K562 (cell line): ENCODE data around the gene ITGA2B. TPM values are rescaled to one million over a fixed set of nuclear protein-coding genes. Genes with fewer than 3 reads are reported as not detected.

Experiments
- CTBP1 ChIP-seq: fragments of 450-650 bp; IDR thresholded peaks from 2 replicates; pipeline ENCODE4 v1.6.1; 2016; ENCODE audit warnings: borderline replicate concordance
- ELF4 ChIP-seq: fragments of 450-650 bp; formaldehyde crosslinking; IDR thresholded peaks from 2 replicates; pipeline ENCODE4 v1.4.0; 2022; ENCODE audit warnings: missing genetic modification characterization
- FIP1L1 ChIP-seq: fragments of 200-400 bp; formaldehyde crosslinking; IDR thresholded peaks from 2 replicates; pipeline ENCODE4 v1.6.1; 2018; ENCODE audit warnings: mild to moderate bottlenecking, low read depth, low read length; ENCODE audit not compliant: poor library complexity, severe bottlenecking
- JUNB ChIP-seq: fragments of 450-650 bp; formaldehyde crosslinking; conservative IDR thresholded peaks from 2 replicates; pipeline ENCODE4 v1.4.0; 2020; ENCODE audit warnings: mild to moderate bottlenecking
- MXD1 ChIP-seq: fragments of 250-450 bp; sonication (Bioruptor Pico); IDR thresholded peaks from 2 replicates; pipeline ENCODE4 v1.8.0; 2021; ENCODE audit warnings: borderline replicate concordance, mild to moderate bottlenecking, moderate library complexity; ENCODE audit not compliant: poor library complexity, severe bottlenecking
- NELFE ChIP-seq: IDR thresholded peaks from 2 replicates; pipeline ENCODE4 v1.6.1; 2011; ENCODE audit warnings: mild to moderate bottlenecking; ENCODE audit not compliant: insufficient read depth, insufficient read length
- NFYB ChIP-seq: IDR thresholded peaks from 2 replicates; pipeline ENCODE4 v1.6.1; 2011; ENCODE audit warnings: mild to moderate bottlenecking, moderate library complexity; ENCODE audit not compliant: insufficient read length; ENCODE audit errors: extremely low read depth
- PTRF ChIP-seq: fragments of 450-650 bp; IDR thresholded peaks from 2 replicates; pipeline ENCODE4 v1.6.1; 2016; ENCODE audit warnings: mild to moderate bottlenecking, missing genetic modification characterization, missing compliant biosample characterization
- RBFOX2 ChIP-seq: fragments of 200-400 bp; formaldehyde crosslinking; IDR thresholded peaks from 2 replicates; pipeline ENCODE4 v1.6.1; 2017; ENCODE audit warnings: low read depth, mild to moderate bottlenecking, low read length, moderate library complexity
- RREB1 ChIP-seq: fragments of 250-450 bp; sonication (Bioruptor Pico); IDR thresholded peaks from 2 replicates; pipeline ENCODE4 v1.4.0; 2020
- TFE3 ChIP-seq: fragments of 450-650 bp; formaldehyde crosslinking; IDR thresholded peaks from 2 replicates; pipeline ENCODE4 v1.4.0; 2020; ENCODE audit warnings: mild to moderate bottlenecking, mixed read lengths
- THAP7 ChIP-seq: fragments of 250-450 bp; sonication (Bioruptor Pico); IDR thresholded peaks from 2 replicates; pipeline ENCODE4 v1.5.0; 2021
- WHSC1 ChIP-seq: IDR thresholded peaks from one replicate; pipeline ENCODE4 v1.6.1; 2012; ENCODE audit warnings: low read length, control low read depth, inconsistent platforms
- ZBED1 ChIP-seq: IDR thresholded peaks from 2 replicates; pipeline ENCODE4 v1.6.1; 2014
- ZBTB17 ChIP-seq: fragments of 450-650 bp; formaldehyde crosslinking; IDR thresholded peaks from 2 replicates; pipeline ENCODE4 v1.4.0; 2020; ENCODE audit warnings: mild to moderate bottlenecking
- ZBTB43 ChIP-seq: sonication (generic); formaldehyde crosslinking; IDR thresholded peaks from 2 replicates; pipeline ENCODE4 v1.8.0; 2023; ENCODE audit warnings: mild to moderate bottlenecking, missing genetic modification reagents
- ZBTB8A ChIP-seq: fragments of 450-650 bp; IDR thresholded peaks from 2 replicates; pipeline ENCODE4 v1.6.1; 2018; ENCODE audit warnings: mild to moderate bottlenecking, moderate library complexity; ENCODE audit not compliant: partially characterized antibody
- ZNF232 ChIP-seq: sonication (generic); formaldehyde crosslinking; IDR thresholded peaks from 2 replicates; pipeline ENCODE4 v1.8.0; 2022; ENCODE audit warnings: mild to moderate bottlenecking, missing genetic modification reagents
- ZNF274 ChIP-seq: IDR thresholded peaks from 2 replicates; pipeline ENCODE4 v1.6.1; 2011; ENCODE audit warnings: low read depth, mild to moderate bottlenecking, low read length, moderate library complexity, borderline replicate concordance
- ZNF561 ChIP-seq: fragments of 450-650 bp; formaldehyde crosslinking; conservative IDR thresholded peaks from 2 replicates; pipeline ENCODE4 v1.4.0; 2020; ENCODE audit warnings: mild to moderate bottlenecking, moderate library complexity
- polyA plus RNA-seq, 8 experiments: library from polyadenylated mRNA; depleted of rRNA in 4 of 8; stranded (reverse) in 5 of 8; unstranded in 3 of 8; fragments of >200 nt; fragmentation: Nextera tagmentation in 2 of 8; fragmentation: Illumina TruSeq in 1 of 8; extraction: Ambion mirVana in 2 of 8; extraction: Trizol in 1 of 8; gene quantifications; 2 replicates each; pipeline versions ENCODE4 v1.2.1 to v1.2.3, GENCODE V29; 2011 to 2014; ENCODE audit warnings: inconsistent platforms in 1 of 8, missing spikeins in 1 of 8
- total RNA-seq, 7 experiments: library from RNA; depleted of rRNA in 6 of 7; stranded (reverse); fragments of >200 nt in 6 of 7; fragmentation: Illumina TruSeq in 2 of 7; extraction: Trizol in 2 of 7; gene quantifications; 2 replicates each; pipeline versions ENCODE4 v1.2.1 to v1.2.3, GENCODE V29; 2011 to 2021; ENCODE audit warnings: low replicate concordance in 1 of 7

The ITGA2B gene
- total and polyA plus RNA-seq, 9 of the 15 experiments (the other 6 are each of a cell fraction or from before 2014, with no cell fraction given): 1.1 to 26.4 (median 5.6) TPM

DNA sequence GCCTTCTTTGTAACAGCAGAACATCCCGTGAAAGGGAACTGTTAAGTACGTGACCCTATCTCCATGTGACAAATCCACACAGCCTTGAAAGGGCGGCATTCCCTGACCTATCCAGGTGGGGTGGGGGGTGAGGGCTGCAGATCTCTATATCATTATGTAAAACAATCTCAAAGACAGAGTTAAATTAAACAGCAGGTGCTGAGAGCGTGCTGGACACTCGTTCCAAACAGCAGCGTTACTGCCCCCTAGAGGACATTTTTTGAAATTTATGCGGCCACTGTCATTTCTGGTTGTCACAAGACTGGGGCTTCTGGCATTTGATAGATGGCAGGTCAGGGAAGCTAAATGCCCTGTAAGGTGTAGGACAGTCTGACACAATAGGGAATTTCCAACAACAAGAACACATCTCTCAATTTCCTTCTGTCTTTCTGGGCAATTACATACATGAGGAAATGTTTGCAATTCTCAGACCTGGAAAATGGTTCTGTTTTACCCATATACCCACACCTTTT, 58.1 kb downstream of the ITGA2B start (continued):
- no peak for TF ChIP-seq ZNF561
- no peak for TF ChIP-seq FIP1L1
- no peak for TF ChIP-seq NELFE
- no peak for TF ChIP-seq MXD1
- no peak for TF ChIP-seq TFE3
- TF ChIP-seq ZBTB17: no peak
- no peak for TF ChIP-seq JUNB (CRISPR knock-in tag)
- TF ChIP-seq NFYB: no peak
- no peak for TF ChIP-seq RREB1 (CRISPR knock-in tag)
- no peak for TF ChIP-seq ZBED1
- TF ChIP-seq RBFOX2: no peak
- no peak for TF ChIP-seq ZBTB43 (CRISPR knock-in tag)
- no peak for TF ChIP-seq PTRF (tag)
- TF ChIP-seq ZBTB8A: no peak
- no peak for TF ChIP-seq ELF4
- TF ChIP-seq ZNF232 (CRISPR knock-in tag): no peak
- no peak for TF ChIP-seq ZNF274
- TF ChIP-seq THAP7 (CRISPR knock-in tag): no peak
- 0 out of 2 replicates have a peak, but pooled peaks have one; percentile 24 for TF ChIP-seq CTBP1
- TF ChIP-seq WHSC1: no peak
